K562 (cell line): ENCODE measurements around the gene ACER1. TPM values are rescaled to one million over a fixed set of nuclear protein-coding genes. Genes with fewer than 3 reads are reported as not detected.
A peak's percentile ranks its signal among the peaks of the same experiment; 100 is the strongest.

Experiments used
- CHCHD3 ChIP-seq: fragments of 250-450 bp; sonication (Bioruptor Pico); IDR thresholded peaks from 2 replicates; pipeline ENCODE4 v2.1.2; 2022; ENCODE audit warnings: mild to moderate bottlenecking
- HEY1 ChIP-seq: fragments of 250-450 bp; sonication (Bioruptor Pico); IDR thresholded peaks from 2 replicates; pipeline ENCODE4 v1.5.0; 2020; ENCODE audit warnings: mild to moderate bottlenecking, moderate library complexity, borderline replicate concordance
- HMG20B ChIP-seq: fragments of 250-450 bp; sonication (Bioruptor Pico); IDR thresholded peaks from 2 replicates; pipeline ENCODE4 v1.5.0; 2021; ENCODE audit warnings: mild to moderate bottlenecking
- KDM4B ChIP-seq, 2 experiments: fragments of 450-650 bp in 1 of 2; sonication (generic) in 1 of 2; IDR thresholded peaks; 2 replicates each; pipeline ENCODE4 v1.6.1; 2016 to 2017; ENCODE audit warnings: borderline replicate concordance in 2 of 2, antibody characterized with exemption in 1 of 2, low read depth in 1 of 2, mild to moderate bottlenecking in 1 of 2
- KLF13 ChIP-seq: fragments of 450-650 bp; IDR thresholded peaks from 2 replicates; pipeline ENCODE4 v1.6.1; 2016; ENCODE audit warnings: missing genetic modification characterization, low read depth, mild to moderate bottlenecking, missing compliant biosample characterization, moderate library complexity, borderline replicate concordance
- LEF1 ChIP-seq: fragments of 450-650 bp; IDR thresholded peaks from 2 replicates; pipeline ENCODE4 v1.6.1; 2016; ENCODE audit warnings: mild to moderate bottlenecking
- MAFK ChIP-seq: IDR thresholded peaks from 2 replicates; pipeline ENCODE4 v1.6.1; 2011; ENCODE audit warnings: low read length, improper control_type of control experiment
- PCBP2 ChIP-seq: fragments of 200-400 bp; formaldehyde crosslinking; IDR thresholded peaks from 2 replicates; pipeline ENCODE4 v1.6.1; 2018; ENCODE audit warnings: low read length, low read depth, mild to moderate bottlenecking, moderate library complexity; ENCODE audit not compliant: poor library complexity, severe bottlenecking
- PHB2 ChIP-seq: fragments of 450-650 bp; IDR thresholded peaks from 2 replicates; pipeline ENCODE4 v1.6.1; 2017; ENCODE audit warnings: low read depth
- PRPF4 ChIP-seq: fragments of 200-400 bp; formaldehyde crosslinking; IDR thresholded peaks from one replicate; pipeline ENCODE4 v1.6.1; 2017; ENCODE audit warnings: low read length, low read depth, mild to moderate bottlenecking; ENCODE audit not compliant: insufficient read depth, poor library complexity, severe bottlenecking
- RBFOX2 ChIP-seq: fragments of 200-400 bp; formaldehyde crosslinking; IDR thresholded peaks from 2 replicates; pipeline ENCODE4 v1.6.1; 2017; ENCODE audit warnings: low read depth, mild to moderate bottlenecking, low read length, moderate library complexity
- RCOR1 ChIP-seq, 2 experiments: IDR thresholded peaks; 2 replicates each; pipeline ENCODE4 v1.6.1; 2012; ENCODE audit warnings: low read depth in 2 of 2, low read length in 2 of 2, borderline replicate concordance in 1 of 2, improper control_type of control experiment in 1 of 2
- SAFB ChIP-seq: fragments of 200-400 bp; formaldehyde crosslinking; IDR thresholded peaks from 2 replicates; pipeline ENCODE4 v1.6.1; 2017; ENCODE audit warnings: low read depth, low read length, borderline replicate concordance
- SMARCA5 ChIP-seq: fragments of 450-650 bp; IDR thresholded peaks from 2 replicates; pipeline ENCODE4 v1.6.1; 2016
- SUPT5H ChIP-seq: fragments of 450-650 bp; IDR thresholded peaks from 2 replicates; pipeline ENCODE4 v1.6.1; 2016
- TAF1 ChIP-seq: IDR thresholded peaks from 2 replicates; pipeline ENCODE4 v1.6.1; 2011; ENCODE audit warnings: mild to moderate bottlenecking, low read length, moderate library complexity; ENCODE audit not compliant: insufficient read depth, control insufficient read depth, severe bottlenecking; ENCODE audit errors: extremely low read depth
- ZNF282 ChIP-seq: sonication (generic); formaldehyde crosslinking; IDR thresholded peaks from 2 replicates; pipeline ENCODE4 v1.8.1; 2023; ENCODE audit warnings: missing genetic modification reagents
- ZNF436 ChIP-seq: fragments of 250-450, 450-650 bp; sonication (Bioruptor Pico); formaldehyde crosslinking; IDR thresholded peaks from 2 replicates; pipeline ENCODE4 v1.7.0; 2020; ENCODE audit warnings: mild to moderate bottlenecking
- ZNF589 ChIP-seq: fragments of 200-800 bp; sonication (Bioruptor generic); IDR thresholded peaks from 2 replicates; pipeline ENCODE4 v1.6.1; 2016; ENCODE audit warnings: low read depth, missing genetic modification characterization, missing compliant biosample characterization
- ZNF717 ChIP-seq: fragments of 250-450 bp; sonication (Bioruptor Pico); IDR thresholded peaks from 2 replicates; pipeline ENCODE4 v1.5.0; 2021
- polyA plus RNA-seq, 8 experiments: library from polyadenylated mRNA; depleted of rRNA in 4 of 8; stranded (reverse) in 5 of 8; unstranded in 3 of 8; fragments of >200 nt; fragmentation: Nextera tagmentation in 2 of 8; fragmentation: Illumina TruSeq in 1 of 8; extraction: Ambion mirVana in 2 of 8; extraction: Trizol in 1 of 8; gene quantifications; 2 replicates each; pipeline versions ENCODE4 v1.2.1 to v1.2.3, GENCODE V29; 2011 to 2014; ENCODE audit warnings: inconsistent platforms in 1 of 8, missing spikeins in 1 of 8
- total RNA-seq, 7 experiments: library from RNA; depleted of rRNA in 6 of 7; stranded (reverse); fragments of >200 nt in 6 of 7; fragmentation: Illumina TruSeq in 2 of 7; extraction: Trizol in 2 of 7; gene quantifications; 2 replicates each; pipeline versions ENCODE4 v1.2.1 to v1.2.3, GENCODE V29; 2011 to 2021; ENCODE audit warnings: low replicate concordance in 1 of 7
- TF ChIP-seq, protein P1 (sequence below): IDR thresholded peaks from 2 replicates; pipeline ENCODE4 v1.6.1; 2012; ENCODE audit warnings: low read depth, low read length, improper control_type of control experiment, borderline replicate concordance
- TF ChIP-seq, protein P2 (sequence below): fragments of 250-450 bp; sonication (Bioruptor Pico); IDR thresholded peaks from 2 replicates; pipeline ENCODE4 v1.5.0; 2020; ENCODE audit warnings: mild to moderate bottlenecking, borderline replicate concordance

ACER1 gene
- total and polyA plus RNA-seq, 9 of the 15 experiments (the other 6 are each of a cell fraction or from before 2014, with no cell fraction given) = not detected

DNA sequence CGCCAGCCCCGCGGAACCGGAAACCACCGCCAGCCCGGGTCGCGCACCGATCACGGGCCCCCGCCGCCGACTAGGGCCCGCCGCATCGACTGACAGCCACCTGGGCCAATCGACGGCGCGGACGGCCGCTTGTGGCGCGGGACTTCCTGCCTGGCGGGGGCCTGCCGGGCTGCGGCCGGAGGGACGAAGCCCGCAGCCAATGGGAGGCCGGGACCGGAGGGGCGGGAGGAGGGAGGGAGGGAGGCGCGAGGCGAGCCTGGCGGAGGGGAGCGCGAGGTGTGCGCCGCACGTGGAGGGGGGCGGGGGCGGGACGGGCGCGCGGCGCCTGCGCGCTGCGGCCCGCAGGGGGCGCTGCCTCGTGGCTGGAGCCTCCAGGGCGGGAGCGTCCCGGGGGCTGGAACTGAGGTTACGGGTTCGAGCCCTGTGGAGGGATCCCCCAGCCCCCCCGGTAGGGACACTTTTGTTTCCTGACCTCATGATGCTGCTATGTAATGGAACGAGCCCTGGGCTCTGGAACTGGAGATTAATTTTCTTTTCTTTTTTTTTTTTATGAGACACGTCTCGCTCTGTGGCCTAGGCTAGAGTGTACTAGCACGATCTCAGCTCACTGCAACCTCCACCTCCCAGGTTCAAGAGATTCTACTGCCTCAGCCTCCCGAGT lies 53.4 kb downstream of the ACER1 start, which contains the start of gene MLLT1 (continued):
- TF ChIP-seq RBFOX2 (peak; percentile 69), PCBP2 (no peak), RCOR1 (IDR thresholded peaks at IDR 0.05; ENCODE audit: borderline replicate concordance in 1 of 2, low read depth in 2 of 2, low read length in 2 of 2) (peak; percentile 18 to 75; a peak in 2 of 4 replicates), KLF13 (tag) (no peak), SAFB (no peak), HMG20B (CRISPR knock-in tag) (no peak), ZNF436 (CRISPR knock-in tag) (no peak), ZNF717 (no peak), ZNF589 (no peak), PHB2 (no peak), SMARCA5 (peak; percentile 73), PRPF4 (no peak), KDM4B (IDR thresholded peaks at IDR 0.05; ENCODE audit: borderline replicate concordance in 2 of 2, low read depth in 1 of 2) (peak in 1 of 2 experiments; percentile 82; a peak in 2 of 4 replicates), HEY1 (CRISPR knock-in tag) (no peak), LEF1 (no peak), TAF1 (no peak), SUPT5H (no peak), MAFK (no peak), CHCHD3 (CRISPR knock-in tag) (no peak), ZNF282 (CRISPR knock-in tag) (no peak)
- TF ChIP-seq, protein P1, sequence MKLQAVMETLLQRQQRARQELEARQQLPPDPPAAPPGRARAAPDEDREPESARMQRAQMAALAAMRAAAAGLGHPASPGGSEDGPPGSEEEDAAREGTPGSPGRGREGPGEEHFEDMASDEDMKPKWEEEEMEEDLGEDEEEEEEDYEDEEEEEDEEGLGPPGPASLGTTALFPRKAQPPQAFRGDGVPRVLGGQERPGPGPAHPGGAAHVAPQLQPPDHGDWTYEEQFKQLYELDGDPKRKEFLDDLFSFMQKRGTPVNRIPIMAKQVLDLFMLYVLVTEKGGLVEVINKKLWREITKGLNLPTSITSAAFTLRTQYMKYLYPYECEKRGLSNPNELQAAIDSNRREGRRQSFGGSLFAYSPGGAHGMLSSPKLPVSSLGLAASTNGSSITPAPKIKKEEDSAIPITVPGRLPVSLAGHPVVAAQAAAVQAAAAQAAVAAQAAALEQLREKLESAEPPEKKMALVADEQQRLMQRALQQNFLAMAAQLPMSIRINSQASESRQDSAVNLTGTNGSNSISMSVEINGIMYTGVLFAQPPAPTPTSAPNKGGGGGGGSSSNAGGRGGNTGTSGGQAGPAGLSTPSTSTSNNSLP = no peak
- TF ChIP-seq, protein P2, sequence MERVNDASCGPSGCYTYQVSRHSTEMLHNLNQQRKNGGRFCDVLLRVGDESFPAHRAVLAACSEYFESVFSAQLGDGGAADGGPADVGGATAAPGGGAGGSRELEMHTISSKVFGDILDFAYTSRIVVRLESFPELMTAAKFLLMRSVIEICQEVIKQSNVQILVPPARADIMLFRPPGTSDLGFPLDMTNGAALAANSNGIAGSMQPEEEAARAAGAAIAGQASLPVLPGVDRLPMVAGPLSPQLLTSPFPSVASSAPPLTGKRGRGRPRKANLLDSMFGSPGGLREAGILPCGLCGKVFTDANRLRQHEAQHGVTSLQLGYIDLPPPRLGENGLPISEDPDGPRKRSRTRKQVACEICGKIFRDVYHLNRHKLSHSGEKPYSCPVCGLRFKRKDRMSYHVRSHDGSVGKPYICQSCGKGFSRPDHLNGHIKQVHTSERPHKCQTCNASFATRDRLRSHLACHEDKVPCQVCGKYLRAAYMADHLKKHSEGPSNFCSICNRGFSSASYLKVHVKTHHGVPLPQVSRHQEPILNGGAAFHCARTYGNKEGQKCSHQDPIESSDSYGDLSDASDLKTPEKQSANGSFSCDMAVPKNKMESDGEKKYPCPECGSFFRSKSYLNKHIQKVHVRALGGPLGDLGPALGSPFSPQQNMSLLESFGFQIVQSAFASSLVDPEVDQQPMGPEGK (CRISPR knock-in tag) = no peak
